Spinal cord (tissue), 10 donors: ENCODE results near the gene COX6A1. TPM values are rescaled to one million over a fixed set of nuclear protein-coding genes. Genes with fewer than 3 reads are reported as not detected.

ENCODE experiments used
- DNase-seq, 6 donors: peaks; one replicate each; pipeline versions ENCODE4 v3.0.0 to v3.0.0-alpha.2; 2013 to 2015; ENCODE audit warnings: low spot score in 6 of 6, low read depth in 4 of 6
- H3K27ac ChIP-seq: one replicate; pipeline ENCODE4 v1.5.1; 2013; ENCODE audit warnings: low read depth, low read length, control low read depth
- H3K27me3 ChIP-seq: one replicate; pipeline ENCODE4 v1.6.1; 2013; ENCODE audit warnings: low read length; ENCODE audit not compliant: control insufficient read depth, insufficient read depth
- H3K36me3 ChIP-seq: one replicate; pipeline ENCODE4 v1.6.1; 2013; ENCODE audit warnings: low read length; ENCODE audit not compliant: control insufficient read depth, insufficient read depth
- H3K4me1 ChIP-seq: one replicate; pipeline ENCODE4 v1.6.1; 2013; ENCODE audit warnings: low read length; ENCODE audit not compliant: control insufficient read depth, insufficient read depth
- H3K4me3 ChIP-seq: one replicate; pipeline ENCODE4 v1.5.1; 2013; ENCODE audit warnings: low read depth, low read length, control low read depth
- H3K9me3 ChIP-seq: one replicate; pipeline ENCODE4 v1.6.1; 2013; ENCODE audit warnings: low read length; ENCODE audit not compliant: control insufficient read depth, insufficient read depth
- WGBS: methylation state at CpG from one replicate; pipeline ENCODE4 v1.1.5; 2013; ENCODE audit warnings: missing lambda C conversion rate; ENCODE audit not compliant: insufficient coverage; 5-methylcytosine and 5-hydroxymethylcytosine counted together
- long read RNA-seq, 4 donors: transcript quantifications; one replicate each; lab custom pipeline, GENCODE V29; 2026
- polyA plus RNA-seq, 2 donors: library from polyadenylated mRNA; unstranded; fragments of 120-200 nt; gene quantifications; one replicate each; pipeline ENCODE4 v1.2.1, GENCODE V29; 2013; ENCODE audit not compliant: insufficient read length in 2 of 2
- total RNA-seq, 2 donors: library from RNA; depleted of rRNA in 1 of 2; stranded (reverse); fragments of 120-200 nt in 1 of 2; fragments of >200 nt in 1 of 2; gene quantifications; one replicate each; pipeline versions ENCODE4 v1.2.3 to v1.2.4, GENCODE V29; 2013 to 2014
- donor health status: healthy.

COX6A1 gene
- 100 to 1,000 TPM; 395 to 731 TPM for total RNA-seq
- polyA plus RNA-seq: 100 to 1,000 TPM; 622 to 661 TPM
- long read RNA-seq, donor 1, transcript COX6A1-201 (3 exons, 572 nt): major isoform, 700 of 790 reads
- long read RNA-seq, donor 1, transcript COX6A1-203 (2 exons, 572 nt): minor isoform, 16 of 790 reads
- long read RNA-seq, donor 1, transcript COX6A1-202 (1 exons, 767 nt): minor isoform, 30 of 790 reads
- long read RNA-seq, donor 1, partial matches to known transcripts: 44 of 790 reads
- long read RNA-seq, donor 1, other reads (novel, unspliced or antisense): 0 of 790 reads
- long read RNA-seq, donor 2, transcript COX6A1-201 (3 exons, 572 nt): major isoform, 180 of 190 reads
- long read RNA-seq, donor 2, partial matches to known transcripts: 5 of 190 reads
- long read RNA-seq, donor 2, other reads (novel, unspliced or antisense): 0 of 190 reads
- long read RNA-seq, donor 3, transcript COX6A1-201 (3 exons, 572 nt): major isoform, 226 of 237 reads
- long read RNA-seq, donor 3, transcript COX6A1-202 (1 exons, 767 nt): minor isoform, 7 of 237 reads
- long read RNA-seq, donor 3, partial matches to known transcripts: 0 of 237 reads
- long read RNA-seq, donor 3, other reads (novel, unspliced or antisense): 0 of 237 reads
- long read RNA-seq, donor 4, transcript COX6A1-202 (1 exons, 767 nt): minor isoform, 16 of 705 reads
- long read RNA-seq, donor 4, transcript COX6A1-203 (2 exons, 572 nt): minor isoform, 10 of 705 reads
- long read RNA-seq, donor 4, transcript COX6A1-201 (3 exons, 572 nt): major isoform, 665 of 705 reads
- long read RNA-seq, donor 4, partial matches to known transcripts: 14 of 705 reads
- long read RNA-seq, donor 4, other reads (novel, unspliced or antisense): 0 of 705 reads

GRCh38 chr12:120437735-120438494 lies at the start of gene COX6A1:
Gene COX6A1, plus strand, starts transcription at chr12:120438113. Its CDS starts 14 bp downstream, at chr12:120438127.
- H3K27me3 ChIP-seq: no peaks in the 10 kb centered on the region
- peaks cover 15% of the 10 kb centered on the region for H3K36me3 ChIP-seq
- H3K4me1 ChIP-seq: peaks cover 10% of the 10 kb centered on the region
- H3K4me3 ChIP-seq: peak within 1 kb of the TSS; percentile 92
- peak within 1 kb of the TSS; percentile 79 for H3K27ac ChIP-seq
- H3K9me3 ChIP-seq: no peaks in the 10 kb centered on the region
- WGBS: under 1% methylated on average over 59 of the region's 59 CpGs
- DNase-seq: peak; percentile 90 to 100 (median 96)

- H3K9me3 ChIP-seq: no peaks in the 10 kb centered on the region
- H3K4me3 ChIP-seq: peak overlapping the region; percentile 44
- H3K27me3 ChIP-seq: no peaks in the 10 kb centered on the region
- WGBS: 4% methylated on average over 19 of the region's 24 CpGs
- H3K36me3 ChIP-seq: no peaks in the 10 kb centered on the region
- peak overlapping the region; percentile 52 for H3K27ac ChIP-seq
- peak in 2 of 6 donors; percentile 89 to 94 for DNase-seq
- H3K4me1 ChIP-seq: peaks cover 14% of the 10 kb centered on the region
Observed at GRCh38 chr12:120388691-120389481, 49.0 kb upstream of the COX6A1 start.

GRCh38 chr12:120390540-120391120 lies 47.3 kb upstream of the COX6A1 start:
- no peak for DNase-seq
- Histone ChIP-seq H3K4me3 (no peak overlapping the region), H3K4me1 (peaks cover 24% of the 10 kb centered on the region), H3K36me3 (no peaks in the 10 kb centered on the region), H3K27me3 (no peaks in the 10 kb centered on the region), H3K9me3 (no peaks in the 10 kb centered on the region), H3K27ac (no peak overlapping the region)
- 94% methylated on average over 1 of the region's 1 CpG for WGBS

GRCh38 chr12:120394483-120395367 lies 43.2 kb upstream of the COX6A1 start:
- 13% methylated on average over 15 of the region's 18 CpGs for WGBS
- Histone ChIP-seq H3K27ac (no peak overlapping the region), H3K36me3 (no peaks in the 10 kb centered on the region), H3K27me3 (no peaks in the 10 kb centered on the region), H3K9me3 (no peaks in the 10 kb centered on the region), H3K4me3 (no peak overlapping the region), H3K4me1 (peaks cover 20% of the 10 kb centered on the region)
- peak in 2 of 6 donors; percentile 38 to 44 for DNase-seq

- peak in 4 of 6 donors; percentile 62 to 91 (median 82) for DNase-seq
- Histone ChIP-seq H3K4me1 (peaks cover 36% of the 10 kb centered on the region), H3K27ac (peak overlapping the region; percentile 75), H3K4me3 (peak overlapping the region; percentile 16), H3K36me3 (no peaks in the 10 kb centered on the region), H3K9me3 (no peaks in the 10 kb centered on the region), H3K27me3 (no peaks in the 10 kb centered on the region)
- WGBS: 6% methylated on average over 30 of the region's 33 CpGs
Observed at GRCh38 chr12:120397824-120398540, 39.9 kb upstream of the COX6A1 start.

- Histone ChIP-seq H3K9me3 (no peaks in the 10 kb centered on the region), H3K36me3 (no peaks in the 10 kb centered on the region), H3K27ac (no peak overlapping the region), H3K4me1 (peaks cover 32% of the 10 kb centered on the region), H3K4me3 (no peak overlapping the region), H3K27me3 (no peaks in the 10 kb centered on the region)
- WGBS: no CpG with 5 or more reads among the region's 5 CpGs
- DNase-seq: no peak
Observed at GRCh38 chr12:120399531-120399930, 38.4 kb upstream of the COX6A1 start.

- H3K9me3 ChIP-seq: no peaks in the 10 kb centered on the region
- no peak overlapping the region for H3K4me3 ChIP-seq
- H3K27me3 ChIP-seq: no peaks in the 10 kb centered on the region
- H3K4me1 ChIP-seq: peaks cover 28% of the 10 kb centered on the region
- peak in 2 of 6 donors; percentile 49 to 72 for DNase-seq
- 10% methylated on average over 8 of the region's 13 CpGs for WGBS
- no peaks in the 10 kb centered on the region for H3K36me3 ChIP-seq
- peak overlapping the region; percentile 67 for H3K27ac ChIP-seq
Observed at GRCh38 chr12:120402217-120402616, 35.7 kb upstream of the COX6A1 start.
